ENCODE results near the gene PRPF19. TPM values are rescaled to one million over a fixed set of nuclear protein-coding genes. Genes with fewer than 3 reads are reported as not detected.

PRPF19 gene
- total and polyA plus RNA-seq, 2 of the 8 experiments (the other 6 are each of a cell fraction or from before 2014, with no cell fraction given): 107 to 141 TPM

DNA sequence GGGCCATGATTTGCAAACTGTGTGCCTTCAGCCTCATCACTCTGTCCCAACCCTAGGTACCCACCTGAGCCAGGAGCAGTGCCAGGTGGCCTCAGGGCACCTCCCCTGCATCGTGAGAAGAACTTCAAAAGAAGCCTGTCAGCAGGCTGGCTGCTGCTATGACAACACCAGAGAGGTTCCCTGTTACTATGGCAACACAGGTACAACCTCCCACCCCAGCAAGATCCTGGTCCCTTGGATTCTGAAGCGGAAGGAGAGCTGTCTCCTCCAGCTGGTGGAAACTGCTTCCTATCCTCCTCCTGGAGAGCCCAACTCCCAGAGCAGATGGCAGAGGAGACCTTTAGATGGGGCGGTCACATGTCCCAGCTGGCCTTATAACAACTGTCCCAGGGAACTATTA lies 36.1 kb downstream of the PRPF19 start:
- TF ChIP-seq CHD1 (IDR thresholded peaks at IDR 0.05; ENCODE audit: low read depth, low read length) (no peak), POLR2AphosphoS5 (IDR thresholded peaks at IDR 0.05; ENCODE audit: low read depth, low read length) (no peak), YY1 (IDR thresholded peaks at IDR 0.05; ENCODE audit: low read depth, low read length) (no peak), EZH2 (IDR thresholded peaks at IDR 0.05; ENCODE audit: low read depth, low read length, severe bottlenecking) (no peak), SP1 (IDR thresholded peaks at IDR 0.05; ENCODE audit: low read depth, low read length) (no peak), KDM1A (IDR thresholded peaks at IDR 0.05; ENCODE audit: borderline replicate concordance, low read length) (no peak), FOSL1 (IDR thresholded peaks at IDR 0.05; ENCODE audit: insufficient read depth, low read depth, low read length) (no peak), POU5F1 (IDR thresholded peaks at IDR 0.05; ENCODE audit: low read depth, low read length) (no peak), TEAD4 (IDR thresholded peaks at IDR 0.05; ENCODE audit: low read depth, low read length) (no peak), GABPA (IDR thresholded peaks at IDR 0.05; ENCODE audit: borderline replicate concordance, insufficient read depth, low read length) (no peak)
- Histone ChIP-seq H2BK15ac (ENCODE audit: low read length) (no peak overlapping the region), H3K56ac (replicated peaks; ENCODE audit: insufficient read length, low read depth, low read length) (no peak overlapping the region), H2AK5ac (ENCODE audit: low read depth, low read length) (no peak overlapping the region), H3K23ac (ENCODE audit: insufficient read length) (no peak overlapping the region), H3K4me1 (replicated peaks in 1 of 4; ENCODE audit: control insufficient read depth in 3 of 4, insufficient read depth in 4 of 4, low read length in 3 of 4) (peaks cover 0 to 4% (median 0%) of the 10 kb centered on the region in 4 experiments; a peak in 4 of 7 replicates), H4K5ac (ENCODE audit: insufficient read length, low read depth, low read length) (no peak overlapping the region), H3K4ac (replicated peaks; ENCODE audit: insufficient read length, low read depth, low read length) (no peak overlapping the region), H3K4me2 (ENCODE audit: insufficient read depth in 1 of 2, low read depth in 2 of 2, low read length in 2 of 2) (no peak overlapping the region), H3K27ac (ENCODE audit: low read depth, low read length) (no peak overlapping the region), H2BK20ac (ENCODE audit: low read length) (no peak overlapping the region), H4K91ac (replicated peaks; ENCODE audit: insufficient read length, low read length) (no peak overlapping the region), H3K79me2 (ENCODE audit: control insufficient read depth in 1 of 2, insufficient read depth in 2 of 2, low read length in 2 of 2) (no peaks in the 10 kb centered on the region), H3K36me3 (ENCODE audit: control insufficient read depth in 2 of 4, insufficient read depth in 4 of 4, low read length in 3 of 4) (no peaks in the 10 kb centered on the region), H3K4me3 (ENCODE audit: extremely low read depth in 1 of 4, insufficient read depth in 2 of 4, low read depth in 3 of 4, low read length in 4 of 4) (no peak overlapping the region), H3K23me2 (ENCODE audit: low read depth, low read length) (no peaks in the 10 kb centered on the region), H3K18ac (ENCODE audit: extremely low read depth, low read length) (no peak overlapping the region), H3K14ac (ENCODE audit: insufficient read length) (no peak overlapping the region), H3K9me3 (ENCODE audit: insufficient read depth in 2 of 2, low read depth in 1 of 2, low read length in 1 of 2) (no peaks in the 10 kb centered on the region), H3K9ac (replicated peaks in 1 of 4; ENCODE audit: extremely low read depth in 1 of 4, low read depth in 3 of 4, low read length in 3 of 4) (no peak overlapping the region), H2AFZ (ENCODE audit: low read length) (no peak overlapping the region), H2BK120ac (replicated peaks; ENCODE audit: low read depth, low read length) (no peak overlapping the region), H4K8ac (ENCODE audit: extremely low read depth, insufficient read depth, low read length) (no peak overlapping the region), H2BK12ac (ENCODE audit: low read depth, low read length) (no peak overlapping the region), H3K79me1 (ENCODE audit: low read depth, low read length) (no peaks in the 10 kb centered on the region), H3K27me3 (replicated peaks in 1 of 4; ENCODE audit: control insufficient read depth in 3 of 4, extremely low read depth in 1 of 4, insufficient read depth in 3 of 4, low read length in 3 of 4) (no peaks in the 10 kb centered on the region), H4K20me1 (replicated peaks in 1 of 2; ENCODE audit: control insufficient read depth in 1 of 2, insufficient read depth in 2 of 2, low read length in 2 of 2) (no peaks in the 10 kb centered on the region), H2BK5ac (ENCODE audit: low read depth, low read length) (no peak overlapping the region)
- FAIRE-seq (no peak), DNase-seq (ENCODE audit: low read depth in 1 of 2, low spot score in 2 of 2) (no peak)
- CTCF ChIA-PET (ENCODE audit: partially characterized antibody): interaction anchor here (1.1 to 9.5 kb wide), 10 partner anchors 10 to 528 kb away, joined by 3 to 52 read pairs (median 6); partner anchors contain the start of gene PTGDR2
- WGBS, 2 experiments (ENCODE audit: extremely low coverage in 1 of 2, insufficient coverage in 1 of 2, insufficient read length in 1 of 2, insufficient replicate concordance in 2 of 2, low coverage in 1 of 2, low lambda C conversion rate in 2 of 2, missing lambda C conversion rate in 1 of 2): 67% methylated on average over 3 of the region's 3 CpGs; no CpG with 5 or more reads in 1 of the 2 experiments
- POLR2A ChIA-PET (ENCODE audit: partially characterized antibody): interaction anchor here (2.3 to 4.2 kb wide), 2 partner anchors 19 to 35 kb away, joined by 6 to 20 read pairs; no protein-coding TSS in a partner anchor
